ENCODE results near the gene CPNE4.
"Not testable (repeated sequence)": the region's sequence is repeated elsewhere in the genome, so short reads cannot be mapped to it uniquely, and the experiment has no call there.

The CPNE4 gene

DNA sequence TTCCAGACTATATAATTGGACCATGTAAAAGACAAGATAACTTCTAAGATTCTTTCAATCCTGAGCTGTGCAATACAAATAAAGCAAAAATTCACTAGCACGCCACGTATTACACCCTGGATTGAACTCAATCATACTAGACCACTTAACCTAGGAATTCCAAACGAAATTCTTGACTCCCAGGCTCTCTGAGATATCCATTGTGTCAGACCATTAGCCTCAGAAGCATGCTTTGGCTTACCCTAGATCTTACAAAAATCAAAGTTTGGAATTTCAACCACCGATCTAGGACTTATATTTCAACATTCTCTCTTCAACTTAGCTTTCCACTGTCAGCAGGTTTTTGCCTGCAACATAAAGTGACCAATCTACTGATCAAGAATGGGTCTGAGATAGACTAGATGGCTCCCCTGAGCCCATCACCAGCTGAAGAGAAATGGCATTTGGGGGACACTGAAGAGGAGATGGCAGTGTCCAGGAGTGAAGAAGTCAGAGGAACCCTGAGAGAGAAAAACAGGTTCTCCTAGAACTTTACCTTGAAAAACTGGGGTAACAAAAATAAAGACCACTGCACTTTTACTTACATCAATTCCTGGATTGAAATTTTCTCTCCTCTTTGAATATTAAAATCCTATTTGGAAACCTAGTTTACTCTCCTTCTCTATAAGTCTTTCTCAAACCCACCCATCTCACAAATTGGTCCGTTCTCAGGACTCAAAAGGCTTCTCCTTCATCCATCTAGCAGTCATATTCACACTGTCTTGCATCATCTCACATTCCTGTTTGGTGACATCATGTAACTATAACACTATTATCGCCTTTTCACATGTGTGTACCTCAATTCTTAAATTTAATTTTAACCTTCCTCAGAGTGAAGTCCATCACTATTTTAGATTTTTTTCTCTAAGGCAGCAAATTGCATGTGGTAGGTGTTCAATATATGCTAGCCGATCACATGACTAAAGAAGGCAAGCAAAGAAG lies 18.5 kb downstream of the CPNE4 start:
- no peak for DNase-seq

- DNase-seq: no peak
Observed at GRCh38 chr3:132014105-132014504, 20.7 kb downstream of the CPNE4 start.

DNA sequence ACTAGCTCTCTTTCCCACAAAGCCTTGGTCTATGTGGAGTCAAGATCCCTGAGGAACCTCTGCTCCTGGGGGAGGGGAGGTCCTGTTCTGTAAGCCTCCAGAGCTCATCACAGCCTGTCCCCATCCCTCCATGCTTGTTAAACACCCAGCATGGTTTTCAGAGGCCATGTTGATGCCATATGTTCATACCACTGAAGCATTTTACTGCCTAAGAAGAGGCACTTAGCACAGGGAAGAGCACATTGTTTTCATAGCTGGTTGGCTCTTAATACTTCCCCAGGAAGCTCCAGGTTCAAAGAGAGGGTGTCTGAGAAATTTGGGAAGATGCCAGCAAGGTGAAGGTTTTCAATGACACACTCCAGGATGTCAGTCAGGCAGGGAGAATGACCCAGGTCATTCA lies 25.6 kb downstream of the CPNE4 start:
- DNase-seq: no peak

DNA sequence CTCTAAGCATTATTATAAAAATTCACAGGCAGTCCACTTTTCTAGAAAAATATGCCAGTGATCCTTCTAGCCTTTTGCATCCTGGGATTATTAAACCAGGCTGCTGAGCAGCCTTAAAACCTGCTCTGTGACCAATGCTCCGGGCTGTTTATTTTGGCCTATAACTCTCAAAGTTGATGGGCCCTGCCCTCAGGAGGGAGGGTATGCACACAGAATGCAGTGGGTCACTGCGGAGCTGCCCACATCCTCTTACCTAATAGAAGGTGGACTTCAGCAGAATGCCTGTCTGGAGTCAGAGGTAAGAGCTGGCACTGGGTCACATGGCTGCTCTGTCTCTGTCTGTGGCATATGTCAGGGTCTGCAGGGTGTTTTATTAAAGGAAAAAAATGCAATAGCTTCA lies 26.0 kb downstream of the CPNE4 start:
- no peak for DNase-seq

- DNase-seq: no peak
Observed at GRCh38 chr3:132007617-132008016, 27.2 kb downstream of the CPNE4 start.

DNA sequence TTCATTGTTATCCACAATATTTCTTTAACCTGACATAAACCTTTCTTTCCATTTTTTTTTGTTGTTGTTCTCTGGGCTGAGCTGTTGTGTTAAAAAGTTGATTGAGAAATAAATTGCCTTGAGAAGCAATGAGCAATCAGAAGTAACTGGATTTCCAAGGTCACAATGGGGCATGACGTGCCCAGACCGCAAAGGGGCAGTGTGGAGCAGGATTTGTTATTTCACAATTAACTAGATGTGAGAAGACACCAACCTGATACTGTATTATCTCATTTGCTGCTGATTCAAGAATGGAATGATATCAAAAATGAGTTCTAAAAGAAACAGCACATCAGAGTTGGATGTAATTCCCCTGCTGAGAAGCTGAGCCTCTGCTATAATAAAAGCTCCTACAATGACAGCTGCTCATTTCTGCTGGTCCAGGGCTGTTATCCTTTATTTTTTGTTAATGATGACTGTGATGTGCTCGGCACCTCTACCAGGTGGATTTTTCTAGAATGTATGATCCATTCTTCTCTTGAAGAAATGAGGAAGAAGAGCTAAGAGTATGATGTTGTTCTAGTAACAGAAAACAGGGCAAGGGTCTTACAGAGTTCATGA lies 28.1 kb downstream of the CPNE4 start:
- DNase-seq: no peak

DNA sequence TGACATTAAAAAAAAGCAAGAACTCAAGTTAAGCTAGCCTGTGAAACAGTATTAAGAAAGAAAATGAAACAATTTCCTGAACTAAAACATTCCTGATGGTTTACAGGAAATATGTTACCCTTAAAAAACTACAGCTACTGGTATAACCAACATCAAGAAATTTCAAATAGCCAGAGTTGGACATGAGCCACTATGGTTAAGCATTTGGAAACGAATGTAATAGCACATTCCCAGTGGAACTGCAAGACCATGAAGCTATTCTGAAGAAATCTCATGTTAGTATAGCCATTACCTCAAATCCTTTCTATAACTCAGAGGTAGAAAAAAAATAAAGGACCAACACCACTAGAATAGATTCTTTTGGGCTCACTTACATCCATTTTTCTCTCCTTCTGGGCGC lies 30.2 kb downstream of the CPNE4 start:
- DNase-seq: no peak

- DNase-seq: no peak
Observed at GRCh38 chr3:132003685-132004084, 31.1 kb downstream of the CPNE4 start.

DNA sequence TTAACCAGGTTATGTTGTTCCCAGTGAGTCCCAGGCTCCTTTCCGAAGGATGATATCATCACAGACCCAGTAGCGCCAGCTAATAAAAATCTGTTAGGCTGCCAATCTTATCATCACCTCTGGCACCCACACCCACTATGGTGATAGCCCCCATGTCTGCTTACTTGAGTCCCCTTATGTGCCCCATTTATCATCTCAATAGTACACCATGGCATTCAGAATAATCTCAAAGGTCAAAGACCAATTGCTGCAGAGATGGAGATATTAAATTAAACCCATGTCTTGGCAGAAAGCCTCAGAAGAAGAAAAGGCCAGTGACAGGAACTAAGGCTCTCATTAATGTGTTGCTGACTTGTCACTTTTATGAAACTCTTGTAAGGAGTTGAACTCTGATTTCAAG lies 32.8 kb downstream of the CPNE4 start:
- no peak for DNase-seq

DNA sequence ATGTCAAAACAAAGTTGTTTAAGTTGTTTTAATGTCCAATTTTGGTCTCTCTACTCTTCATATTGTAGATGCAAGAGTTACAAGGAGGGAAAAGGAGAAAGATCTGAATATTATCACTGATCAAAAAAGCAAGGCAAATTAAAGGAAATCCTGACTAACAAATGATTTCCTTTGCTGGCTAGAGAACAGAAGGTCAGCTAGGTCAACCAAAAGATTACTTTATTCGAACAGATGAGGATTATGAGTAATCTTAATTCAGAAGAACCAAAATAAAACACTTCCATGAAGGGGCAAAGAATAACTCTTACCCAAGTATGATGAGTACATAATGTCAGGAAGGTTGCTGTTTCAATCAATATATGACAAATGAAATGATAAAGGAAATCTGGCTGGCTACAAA lies 33.8 kb downstream of the CPNE4 start:
- DNase-seq: no peak

GRCh38 chr3:131998027-131998426 lies 36.8 kb downstream of the CPNE4 start:
- no peak for DNase-seq

GRCh38 chr3:131995891-131996290 lies 38.9 kb downstream of the CPNE4 start:
- no peak for DNase-seq

GRCh38 chr3:131989318-131989717 lies 45.5 kb downstream of the CPNE4 start:
- no peak for DNase-seq

GRCh38 chr3:131988209-131988608 lies 46.6 kb downstream of the CPNE4 start:
- DNase-seq: no peak

DNA sequence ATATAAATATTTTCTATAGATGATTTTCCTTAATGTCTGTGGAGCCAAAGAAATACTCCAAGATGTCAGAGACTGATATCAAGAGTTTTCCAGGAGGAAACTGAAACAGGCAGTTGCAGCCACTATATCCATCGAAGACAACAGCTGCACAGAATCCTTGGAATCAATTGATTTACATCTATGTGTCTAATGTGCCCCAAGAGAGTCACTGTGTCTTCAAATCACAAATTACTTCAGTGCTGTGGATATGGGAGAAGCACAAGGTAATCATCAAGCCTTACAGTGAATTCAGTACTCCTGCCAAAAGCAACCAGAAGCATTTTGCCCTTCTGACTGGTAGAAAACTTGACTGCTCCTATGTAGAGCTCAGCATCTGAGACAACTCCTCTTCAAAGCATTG lies 51.1 kb downstream of the CPNE4 start:
- DNase-seq: no peak

GRCh38 chr3:131981323-131981722 lies 53.5 kb downstream of the CPNE4 start:
- DNase-seq: no peak

GRCh38 chr3:131976448-131976847 lies 58.4 kb downstream of the CPNE4 start:
- no peak for DNase-seq

DNA sequence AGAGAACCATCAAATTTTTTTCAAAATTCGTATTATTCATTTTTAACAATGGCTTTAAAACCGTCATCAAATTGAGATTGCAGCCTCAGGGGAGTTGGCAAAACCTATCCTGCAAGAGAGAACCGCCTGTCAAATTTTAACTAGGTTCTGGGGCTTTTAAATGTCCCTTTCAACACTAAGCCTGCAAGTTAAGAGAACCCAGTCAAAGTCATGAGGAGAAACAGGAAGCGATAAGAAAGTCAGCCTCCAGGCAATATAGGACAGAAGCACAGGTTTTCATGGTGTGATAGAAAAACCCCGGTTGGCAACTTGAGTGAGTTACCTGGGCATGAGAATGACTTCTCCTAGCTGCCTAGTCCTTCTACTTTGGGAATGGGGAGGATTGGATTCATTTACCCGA lies 59.8 kb downstream of the CPNE4 start:
- DNase-seq: no peak

DNA sequence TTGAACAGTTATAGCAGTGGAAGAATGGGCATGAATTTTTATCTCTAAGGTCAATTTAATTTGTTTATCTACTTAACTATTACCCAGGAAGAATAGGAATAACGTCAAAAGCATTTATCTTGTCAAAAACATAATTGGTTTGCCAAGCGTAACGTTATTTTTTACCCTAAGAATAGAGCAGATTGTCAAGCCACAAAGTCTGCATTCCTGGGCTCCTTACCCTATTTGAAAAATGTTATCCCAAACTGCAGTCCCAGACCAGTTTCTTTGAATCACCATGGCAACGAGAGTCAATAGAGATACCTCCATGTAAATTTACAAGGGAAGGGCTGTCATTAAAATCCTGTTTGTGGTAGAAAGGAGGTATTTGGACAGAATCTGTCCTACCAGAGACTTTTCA lies 61.1 kb downstream of the CPNE4 start:
- DNase-seq: no peak

GRCh38 chr3:131972550-131972949 lies 62.3 kb downstream of the CPNE4 start:
- no peak for DNase-seq

GRCh38 chr3:131972091-131972490 lies 62.7 kb downstream of the CPNE4 start:
- no peak for DNase-seq

DNA sequence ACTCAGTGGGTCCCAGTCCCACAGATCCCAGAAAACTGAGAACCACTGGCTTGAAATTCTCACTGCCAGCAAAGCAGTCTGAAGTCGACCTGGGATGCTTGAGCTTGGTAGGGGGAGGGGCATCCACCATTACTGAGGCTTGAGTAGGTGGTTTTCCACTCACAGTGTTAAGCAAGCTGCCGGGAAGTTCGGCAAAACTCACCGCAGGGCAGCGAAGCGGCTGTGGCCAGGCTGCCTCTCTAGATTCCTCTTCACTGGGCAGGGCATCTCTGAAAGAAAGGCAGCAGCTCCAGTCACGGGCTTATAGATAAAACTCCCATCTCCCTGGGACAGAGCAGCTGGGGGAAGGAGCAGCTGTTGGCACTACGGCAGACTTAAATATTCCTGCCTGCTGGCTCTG lies 71.4 kb downstream of the CPNE4 start:
- not testable (repeated sequence) for DNase-seq

- DNase-seq: no peak
Observed at GRCh38 chr3:131962982-131963381, 71.8 kb downstream of the CPNE4 start.

GRCh38 chr3:131960324-131960723 lies 74.5 kb downstream of the CPNE4 start:
- no peak for DNase-seq

- no peak for DNase-seq
Observed at GRCh38 chr3:131957980-131958379, 76.8 kb downstream of the CPNE4 start.

All from NCI-H748 treated with DMSO at 0.1 percent for 48 hours (cell line).